ENCODE data around the gene M6PR. TPM values are rescaled to one million over a fixed set of nuclear protein-coding genes. Genes with fewer than 3 reads are reported as not detected.

The M6PR gene
- total and polyA plus RNA-seq, 10 of the 15 experiments (the other 5 are each of a cell fraction or from before 2014, with no cell fraction given), result 65.4 to 209 (median 139) TPM

- no peak for ATAC-seq
- Histone ChIP-seq H3K36me3 (ENCODE audit: control insufficient read depth in 2 of 2, insufficient read depth in 2 of 2, low read length in 1 of 2) (no peaks in the 10 kb centered on the region), H3K27me3 (replicated peaks in 1 of 2; ENCODE audit: control insufficient read depth in 2 of 2, insufficient read depth in 2 of 2, low read length in 1 of 2) (no peaks in the 10 kb centered on the region), H3K79me2 (ENCODE audit: control insufficient read depth, insufficient read depth, low read length) (no peaks in the 10 kb centered on the region), H4K20me1 (ENCODE audit: control insufficient read depth, insufficient read depth) (no peaks in the 10 kb centered on the region), H3K4me3 (no peak overlapping the region), H3K27ac (ENCODE audit: control insufficient read depth, insufficient read depth) (no peak overlapping the region), H3K4me2 (ENCODE audit: control insufficient read depth, insufficient read depth) (no peak overlapping the region), H2AFZ (ENCODE audit: control insufficient read depth, low read depth, low read length) (no peak overlapping the region), H3K9me3 (replicated peaks; ENCODE audit: control insufficient read depth, insufficient read depth, low read length) (no peaks in the 10 kb centered on the region; the same call in 2 of the 3 replicates), H3K9ac (ENCODE audit: control insufficient read depth, insufficient read depth, low read length) (no peak overlapping the region), H3K4me1 (ENCODE audit: control insufficient read depth, insufficient read depth, low read length) (no peaks in the 10 kb centered on the region)
- FAIRE-seq, result no peak
- CTCF ChIA-PET, result no interaction called here
- no peak for TF ChIP-seq CBFB (IDR thresholded peaks at IDR 0.05; ENCODE audit: low read depth)
- no peak for TF ChIP-seq SUZ12 (IDR thresholded peaks at IDR 0.05; ENCODE audit: unreplicated experiment)
- TF ChIP-seq KDM1A (IDR thresholded peaks at IDR 0.05; ENCODE audit: borderline replicate concordance), result no peak
- TF ChIP-seq IKZF2 (IDR thresholded peaks at IDR 0.05), result no peak
- no peak for TF ChIP-seq ZNF24 (IDR thresholded peaks at IDR 0.05)
- TF ChIP-seq BMI1 (IDR thresholded peaks at IDR 0.05; ENCODE audit: borderline replicate concordance), result no peak
- no peak for TF ChIP-seq ZBTB11 (CRISPR knock-in tag; IDR thresholded peaks at IDR 0.05)
- no peak for TF ChIP-seq POU2F2 (IDR thresholded peaks at IDR 0.05; ENCODE audit: borderline replicate concordance, low read depth, low read length)
- TF ChIP-seq, protein P1, sequence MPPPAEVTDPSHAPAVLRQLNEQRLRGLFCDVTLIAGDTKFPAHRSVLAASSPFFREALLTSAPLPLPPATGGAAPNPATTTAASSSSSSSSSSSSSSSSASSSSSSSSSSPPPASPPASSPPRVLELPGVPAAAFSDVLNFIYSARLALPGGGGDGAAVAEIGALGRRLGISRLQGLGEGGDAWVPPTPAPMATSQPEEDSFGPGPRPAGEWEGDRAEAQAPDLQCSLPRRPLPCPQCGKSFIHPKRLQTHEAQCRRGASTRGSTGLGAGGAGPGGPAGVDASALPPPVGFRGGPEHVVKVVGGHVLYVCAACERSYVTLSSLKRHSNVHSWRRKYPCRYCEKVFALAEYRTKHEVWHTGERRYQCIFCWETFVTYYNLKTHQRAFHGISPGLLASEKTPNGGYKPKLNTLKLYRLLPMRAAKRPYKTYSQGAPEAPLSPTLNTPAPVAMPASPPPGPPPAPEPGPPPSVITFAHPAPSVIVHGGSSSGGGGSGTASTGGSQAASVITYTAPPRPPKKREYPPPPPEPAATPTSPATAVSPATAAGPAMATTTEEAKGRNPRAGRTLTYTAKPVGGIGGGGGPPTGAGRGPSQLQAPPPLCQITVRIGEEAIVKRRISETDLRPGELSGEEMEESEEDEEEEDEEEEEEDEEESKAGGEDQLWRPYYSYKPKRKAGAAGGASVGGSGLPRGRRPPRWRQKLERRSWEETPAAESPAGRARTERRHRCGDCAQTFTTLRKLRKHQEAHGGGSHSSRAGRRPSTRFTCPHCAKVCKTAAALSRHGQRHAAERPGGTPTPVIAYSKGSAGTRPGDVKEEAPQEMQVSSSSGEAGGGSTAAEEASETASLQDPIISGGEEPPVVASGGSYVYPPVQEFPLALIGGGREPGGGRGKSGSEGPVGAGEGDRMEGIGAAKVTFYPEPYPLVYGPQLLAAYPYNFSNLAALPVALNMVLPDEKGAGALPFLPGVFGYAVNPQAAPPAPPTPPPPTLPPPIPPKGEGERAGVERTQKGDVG (CRISPR knock-in tag; IDR thresholded peaks at IDR 0.05), result no peak
- POLR2A ChIA-PET, result no interaction called here
- DNase-seq (ENCODE audit: low read depth, low spot score), result no peak
- in situ Hi-C loops (cut with MboI) (no loop called here), intact Hi-C loops (cut with micrococcal nuclease; ENCODE audit: unreplicated experiment) (no loop called here)
- RAD21 ChIA-PET (ENCODE audit: unreplicated experiment), result no interaction called here
- 82% methylated on average over 4 of the region's 4 CpGs for WGBS (ENCODE audit: insufficient coverage, insufficient replicate concordance, low lambda C conversion rate, missing lambda C conversion rate)
- SMC1A ChIA-PET (ENCODE audit: uncharacterized antibody, unreplicated experiment), result no interaction called here
- no TSS peak for BruUV-seq (replicated peaks)
Observed at GRCh38 chr12:8957561-8957960, 8.1 kb upstream of the M6PR start.

Measured in GM12878 (cell line).